Keratinocyte (primary cell): ENCODE measurements around the gene KAT6B. TPM values are rescaled to one million over a fixed set of nuclear protein-coding genes. Genes with fewer than 3 reads are reported as not detected.
"Not testable (repeated sequence)": the region's sequence is repeated elsewhere in the genome, so short reads cannot be mapped to it uniquely, and the experiment has no call there.

Experiments
- DNase-seq: peaks from one replicate; pipeline ENCODE4 v3.0.0-alpha.2; 2011; ENCODE audit warnings: low read depth, missing footprints, low spot score
- FAIRE-seq: peaks from 2 replicates; lab custom pipeline; 2011; peaks lifted over from hg19 to GRCh38; lab: Jason Lieb, UNC
- H2AFZ ChIP-seq: 2 replicates; pipeline ENCODE4 v1.6.0; 2012; ENCODE audit warnings: low read length, control low read depth, inconsistent platforms; ENCODE audit not compliant: control insufficient read depth
- H3K27ac ChIP-seq: 2 replicates; pipeline ENCODE4 v1.5.1; 2011; ENCODE audit warnings: low read length; ENCODE audit not compliant: control insufficient read depth, insufficient read depth
- H3K27me3 ChIP-seq: 3 replicates; pipeline ENCODE4 v1.6.0; 2011; ENCODE audit warnings: low read length; ENCODE audit not compliant: control insufficient read depth, insufficient read depth; ENCODE audit errors: extremely low read depth
- H3K36me3 ChIP-seq, 2 experiments: 2 replicates in 1 of 2; 3 replicates in 1 of 2; pipeline ENCODE4 v1.5.1; 2011; ENCODE audit warnings: low read length in 2 of 2, mild to moderate bottlenecking in 1 of 2; ENCODE audit not compliant: control insufficient read depth in 2 of 2, insufficient read depth in 2 of 2; ENCODE audit errors: extremely low read depth in 1 of 2
- H3K4me1 ChIP-seq: 3 replicates; pipeline ENCODE4 v1.5.1; 2011; ENCODE audit warnings: low read length; ENCODE audit not compliant: control insufficient read depth, insufficient read depth; ENCODE audit errors: extremely low read depth
- H3K4me2 ChIP-seq: 3 replicates; pipeline ENCODE4 v1.6.0; 2011; ENCODE audit warnings: low read depth, low read length; ENCODE audit not compliant: control insufficient read depth, insufficient read depth; ENCODE audit errors: extremely low read depth
- H3K4me3 ChIP-seq, 3 experiments: fragments of 200-600 bp in 1 of 3; sonication (generic) in 1 of 3; 2 replicates in 2 of 3; 3 replicates in 1 of 3; pipeline ENCODE4 v1.5.1; 2011 to 2016; ENCODE audit warnings: low read length in 3 of 3, mild to moderate bottlenecking in 3 of 3, control low read depth in 2 of 3, inconsistent platforms in 1 of 3, low read depth in 1 of 3, mixed read lengths in 1 of 3, mixed run types in 1 of 3, moderate library complexity in 1 of 3; ENCODE audit not compliant: control insufficient read depth in 2 of 3, insufficient read depth in 2 of 3; ENCODE audit errors: extremely low read depth in 1 of 3
- H3K79me2 ChIP-seq: 2 replicates; pipeline ENCODE4 v1.6.0; 2012; ENCODE audit warnings: low read length; ENCODE audit not compliant: control insufficient read depth, insufficient read depth
- H3K9ac ChIP-seq: 3 replicates; pipeline ENCODE4 v1.6.0; 2011; ENCODE audit warnings: low read length; ENCODE audit not compliant: control insufficient read depth, insufficient read depth; ENCODE audit errors: extremely low read depth
- H3K9me1 ChIP-seq: 3 replicates; pipeline ENCODE4 v1.6.0; 2011; ENCODE audit warnings: low read length; ENCODE audit not compliant: control insufficient read depth, insufficient read depth; ENCODE audit errors: extremely low read depth
- H3K9me3 ChIP-seq: 2 replicates; pipeline ENCODE4 v1.5.1; 2012; ENCODE audit warnings: low read depth, low read length; ENCODE audit not compliant: control insufficient read depth
- H4K20me1 ChIP-seq: 3 replicates; pipeline ENCODE4 v1.6.0; 2011; ENCODE audit warnings: low read length; ENCODE audit not compliant: control insufficient read depth, insufficient read depth; ENCODE audit errors: extremely low read depth
- CTCF ChIP-seq, 3 experiments: IDR thresholded peaks in 1 of 3; conservative IDR thresholded peaks in 1 of 3; optimal IDR thresholded peaks in 1 of 3; 2 replicates in 2 of 3; 3 replicates in 1 of 3; pipeline versions ENCODE3 to v1.5.1; 2011; ENCODE audit warnings: low read length in 3 of 3, mild to moderate bottlenecking in 3 of 3, moderate library complexity in 2 of 3, control low read depth in 1 of 3, inconsistent platforms in 1 of 3; ENCODE audit not compliant: insufficient read depth in 2 of 3; ENCODE audit errors: extremely low read depth in 1 of 3
- EZH2 ChIP-seq: IDR thresholded peaks from one replicate; pipeline ENCODE4 v1.6.1; 2012; ENCODE audit warnings: inconsistent platforms, mild to moderate bottlenecking, low read length, moderate library complexity
- dilution Hi-C: fragments of 300-500 bp; cut with MboI; formaldehyde crosslinking; loops from one replicate; pipeline ENCODE4 v1.7.0; 2020; ENCODE audit warnings: low sequenced_read_pairs; ENCODE audit not compliant: extremely low pct_ligation_motif_present
- polyA minus RNA-seq, 3 experiments: library from RNA; depleted of rRNA, polyadenylated mRNA; stranded (reverse); fragments of >200 nt; gene quantifications; 1 replicate in 1 of 3; 2 replicates in 1 of 3; 3 replicates in 1 of 3; pipeline ENCODE4 v1.2.3, GENCODE V29; 2011
- polyA plus RNA-seq, 5 experiments: library from polyadenylated mRNA; depleted of rRNA in 3 of 5; stranded (reverse) in 3 of 5; stranded (forward) in 1 of 5; unstranded in 1 of 5; fragments of >200 nt; gene quantifications; 1 replicate in 1 of 5; 2 replicates in 3 of 5; 3 replicates in 1 of 5; pipeline versions ENCODE4 v1.2.1 to v1.2.3, GENCODE V29; 2011 to 2012; ENCODE audit warnings: missing spikeins in 2 of 5, low read depth in 1 of 5, low replicate concordance in 1 of 5

The KAT6B gene
- polyA plus RNA-seq (1.5 to 2.9 TPM (median 1.8 TPM) in 3 replicates), polyA minus RNA-seq (8.7 to 23.5 TPM (median 10.1 TPM) in 3 replicates)
- polyA plus RNA-seq (2011; ENCODE audit: low read depth): 7.7 TPM
- polyA plus RNA-seq (2011; cell fraction: cytosol; rRNA removed): 2.2 and 2.7 TPM in 2 replicates
- polyA plus RNA-seq (2011; cell fraction: nucleus; rRNA removed): 8.7 and 9.1 TPM in 2 replicates
- 3.4 and 4.4 TPM in 2 replicates for polyA plus RNA-seq (2012; ENCODE audit: low replicate concordance)
- 7.1 TPM for polyA minus RNA-seq (2011; cell fraction: cytosol; rRNA and poly(A)+ RNA removed)
- polyA minus RNA-seq (2011; cell fraction: nucleus; rRNA and poly(A)+ RNA removed): 16.6 and 33.5 TPM in 2 replicates

- Histone ChIP-seq H3K36me3 (no peaks in the 10 kb centered on the region), H3K9ac (peak within 1 kb of the TSS; percentile 85), H4K20me1 (no peaks in the 10 kb centered on the region), H3K27me3 (no peaks in the 10 kb centered on the region), H3K9me1 (no peaks in the 10 kb centered on the region), H3K27ac (peak within 1 kb of the TSS; percentile 86), H2AFZ (peak within 1 kb of the TSS; percentile 93), H3K9me3 (no peaks in the 10 kb centered on the region), H3K79me2 (peaks cover 11% of the 10 kb centered on the region), H3K4me3 (peak within 1 kb of the TSS; percentile 80 to 95 (median 92)), H3K4me1 (peaks cover 4% of the 10 kb centered on the region), H3K4me2 (peak within 1 kb of the TSS; percentile 94)
- TF ChIP-seq EZH2 (no peak), CTCF (optimal IDR thresholded peaks at IDR 0.05 in 1 of 3, IDR thresholded peaks at IDR 0.05 in 1 of 3, conservative IDR thresholded peaks at IDR 0.05 in 1 of 3; ENCODE audit: extremely low read depth in 1 of 3, insufficient read depth in 2 of 3, low read length in 3 of 3) (peak in 1 of 3 experiments; percentile 41)
- DNase-seq (peak; percentile 100), FAIRE-seq (peak; percentile 57)
- dilution Hi-C loops: no loop called here
These were observed at the start of gene KAT6B for GRCh38 chr10:74826142-74827044. Gene KAT6B (plus strand): TSS chr10:74826600. CDS start chr10:74842858, 16,258 bp downstream.

- H3K27ac ChIP-seq: no peak overlapping the region
- H3K27me3 ChIP-seq: peaks cover 3% of the 10 kb centered on the region
- H3K36me3 ChIP-seq: no peaks in the 10 kb centered on the region
- H3K4me3 ChIP-seq: no peak overlapping the region
- H3K9ac ChIP-seq: no peak overlapping the region
- no peaks in the 10 kb centered on the region for H3K4me1 ChIP-seq
- no peaks in the 10 kb centered on the region for H3K9me1 ChIP-seq
- no peak for TF ChIP-seq CTCF (optimal IDR thresholded peaks at IDR 0.05 in 1 of 3, IDR thresholded peaks at IDR 0.05 in 1 of 3, conservative IDR thresholded peaks at IDR 0.05 in 1 of 3; ENCODE audit: extremely low read depth in 1 of 3, insufficient read depth in 2 of 3, low read length in 3 of 3)
- no peak for FAIRE-seq
- H3K4me2 ChIP-seq: no peak overlapping the region
- DNase-seq: no peak
- H2AFZ ChIP-seq: no peak overlapping the region
- no peaks in the 10 kb centered on the region for H4K20me1 ChIP-seq
- dilution Hi-C loops: no loop called here
- no peaks in the 10 kb centered on the region for H3K79me2 ChIP-seq
- H3K9me3 ChIP-seq: no peaks in the 10 kb centered on the region
These were observed 47.8 kb upstream of the KAT6B start for GRCh38 chr10:74778436-74779094.

GRCh38 chr10:74781870-74782269, 44.5 kb upstream of the KAT6B start:
- H3K9me1 ChIP-seq, DNase-seq, dilution Hi-C loops, FAIRE-seq, H3K27ac ChIP-seq, H3K9me3 ChIP-seq, H4K20me1 ChIP-seq, H3K79me2 ChIP-seq, H3K4me3 ChIP-seq, H3K9ac ChIP-seq, H2AFZ ChIP-seq, H3K27me3 ChIP-seq, H3K4me1 ChIP-seq, H3K4me2 ChIP-seq, H3K36me3 ChIP-seq: not testable (repeated sequence)
